Suprapubic skin (tissue), 3 donors: ENCODE measurements around the gene HES5.
"Not testable (repeated sequence)": the region's sequence is repeated elsewhere in the genome, so short reads cannot be mapped to it uniquely, and the experiment has no call there.

ENCODE experiments used
- EP300 ChIP-seq: sonication (generic); formaldehyde crosslinking; IDR thresholded peaks from one replicate; pipeline ENCODE4 v1.6.1; 2017; ENCODE audit warnings: antibody characterized with exemption
- TF ChIP-seq, protein P1 (sequence below), 2 donors: fragments of 200-600 bp in 1 of 2; fragments of 450-650 bp in 1 of 2; sonication (generic) in 1 of 2; IDR thresholded peaks; one replicate each; pipeline ENCODE4 v1.5.1; 2016 to 2019; ENCODE audit warnings: antibody characterized with exemption in 2 of 2, mild to moderate bottlenecking in 1 of 2, moderate library complexity in 1 of 2

DNA sequence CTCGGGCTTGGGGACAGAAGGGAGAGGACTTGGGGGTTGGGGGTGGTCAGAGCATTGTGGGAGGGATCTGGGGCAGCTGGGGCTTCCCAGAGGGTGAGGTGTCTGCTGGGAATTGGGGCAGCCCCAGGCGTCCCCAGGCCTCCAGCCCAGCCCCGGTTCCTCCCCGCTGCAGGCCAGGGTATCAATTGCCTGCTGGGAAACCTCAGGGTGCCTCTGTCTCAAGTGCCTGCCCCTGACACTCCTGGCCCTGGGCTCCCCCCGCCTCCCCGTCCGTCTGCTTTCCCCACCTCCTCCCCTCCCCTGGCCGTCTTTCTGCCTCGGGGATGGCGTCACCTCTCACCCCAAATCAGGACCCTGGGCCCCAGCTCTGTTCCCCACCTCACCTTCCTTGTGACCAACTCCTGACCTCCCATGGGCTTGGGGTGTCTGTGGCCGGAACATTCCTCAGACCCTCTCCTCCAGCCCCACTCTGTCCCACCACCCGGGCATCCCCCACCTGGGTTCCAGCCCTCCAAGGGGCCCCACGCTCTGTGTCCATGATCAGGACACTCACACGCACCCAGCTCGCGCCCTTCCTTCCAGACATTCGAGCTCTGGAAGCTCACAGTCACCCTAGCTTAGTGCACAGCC is 38.2 kb upstream of the HES5 start:
- TF ChIP-seq, protein P1, sequence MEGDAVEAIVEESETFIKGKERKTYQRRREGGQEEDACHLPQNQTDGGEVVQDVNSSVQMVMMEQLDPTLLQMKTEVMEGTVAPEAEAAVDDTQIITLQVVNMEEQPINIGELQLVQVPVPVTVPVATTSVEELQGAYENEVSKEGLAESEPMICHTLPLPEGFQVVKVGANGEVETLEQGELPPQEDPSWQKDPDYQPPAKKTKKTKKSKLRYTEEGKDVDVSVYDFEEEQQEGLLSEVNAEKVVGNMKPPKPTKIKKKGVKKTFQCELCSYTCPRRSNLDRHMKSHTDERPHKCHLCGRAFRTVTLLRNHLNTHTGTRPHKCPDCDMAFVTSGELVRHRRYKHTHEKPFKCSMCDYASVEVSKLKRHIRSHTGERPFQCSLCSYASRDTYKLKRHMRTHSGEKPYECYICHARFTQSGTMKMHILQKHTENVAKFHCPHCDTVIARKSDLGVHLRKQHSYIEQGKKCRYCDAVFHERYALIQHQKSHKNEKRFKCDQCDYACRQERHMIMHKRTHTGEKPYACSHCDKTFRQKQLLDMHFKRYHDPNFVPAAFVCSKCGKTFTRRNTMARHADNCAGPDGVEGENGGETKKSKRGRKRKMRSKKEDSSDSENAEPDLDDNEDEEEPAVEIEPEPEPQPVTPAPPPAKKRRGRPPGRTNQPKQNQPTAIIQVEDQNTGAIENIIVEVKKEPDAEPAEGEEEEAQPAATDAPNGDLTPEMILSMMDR (IDR thresholded peaks at IDR 0.05): not testable (repeated sequence)
- not testable (repeated sequence) for TF ChIP-seq EP300
